RWPE2 (cell line): ENCODE measurements around the gene MMADHC.

ENCODE experiments used
- ATAC-seq: fragments of 200-7000 bp; cut with Tn5 transposase; 3 replicates; pipeline ENCODE4 v1.9.1; 2021; ENCODE audit warnings: low read depth
- DNase-seq: peaks from one replicate; pipeline ENCODE4 v3.0.0-alpha.2; 2020; ENCODE audit warnings: low spot score
- H3K27ac ChIP-seq: fragments of 450-650 bp; 2 replicates; pipeline ENCODE4 v1.5.1; 2017; ENCODE audit warnings: mild to moderate bottlenecking; ENCODE audit not compliant: poor library complexity, severe bottlenecking
- H3K27me3 ChIP-seq: fragments of 250-450 bp; sonication (Bioruptor Pico); 2 replicates; pipeline ENCODE4 v1.5.1; 2021; ENCODE audit warnings: mild to moderate bottlenecking, moderate library complexity; ENCODE audit not compliant: insufficient read depth, poor library complexity, severe bottlenecking
- H3K36me3 ChIP-seq: fragments of 250-450 bp; sonication (Bioruptor Pico); 2 replicates; pipeline ENCODE4 v1.5.1; 2020; ENCODE audit warnings: low read depth, mild to moderate bottlenecking, moderate library complexity
- H3K4me1 ChIP-seq: fragments of 250-450 bp; sonication (Bioruptor Pico); 2 replicates; pipeline ENCODE4 v1.5.1; 2021; ENCODE audit warnings: mild to moderate bottlenecking, moderate library complexity; ENCODE audit not compliant: insufficient read depth, poor library complexity, severe bottlenecking
- H3K4me3 ChIP-seq: fragments of 250-450 bp; sonication (Bioruptor Pico); 2 replicates; pipeline ENCODE4 v1.5.1; 2021; ENCODE audit warnings: mild to moderate bottlenecking, moderate library complexity; ENCODE audit not compliant: severe bottlenecking
- H3K9me3 ChIP-seq: fragments of 250-450 bp; sonication (Bioruptor Pico); 2 replicates; pipeline ENCODE4 v1.5.1; 2021; ENCODE audit warnings: mild to moderate bottlenecking, moderate library complexity; ENCODE audit not compliant: severe bottlenecking
- CTCF ChIP-seq: fragments of 450-650 bp; IDR thresholded peaks from one replicate; pipeline ENCODE4 v1.5.1; 2017; ENCODE audit warnings: mild to moderate bottlenecking, moderate library complexity; ENCODE audit not compliant: poor library complexity, severe bottlenecking

Gene MMADHC

GRCh38 chr2:149606251-149606811 lies 18.8 kb upstream of the MMADHC start:
- TF ChIP-seq CTCF = no peak
- peak; percentile 70 for ATAC-seq
- Histone ChIP-seq H3K36me3 (no peaks in the 10 kb centered on the region), H3K4me3 (no peak overlapping the region), H3K9me3 (no peaks in the 10 kb centered on the region), H3K27me3 (no peaks in the 10 kb centered on the region), H3K27ac (no peak overlapping the region), H3K4me1 (no peaks in the 10 kb centered on the region)
- DNase-seq = no peak

- H3K4me3 ChIP-seq = no peak overlapping the region
Observed at GRCh38 chr2:149603248-149603647, 15.7 kb upstream of the MMADHC start.

GRCh38 chr2:149601141-149601796 lies 13.7 kb upstream of the MMADHC start:
- H3K4me1 ChIP-seq = peaks cover 3% of the 10 kb centered on the region
- peak; percentile 29; the same call in 1 of the 3 replicates for ATAC-seq
- no peak for DNase-seq
- H3K27ac ChIP-seq = no peak overlapping the region
- H3K9me3 ChIP-seq = no peaks in the 10 kb centered on the region
- no peaks in the 10 kb centered on the region for H3K36me3 ChIP-seq
- H3K4me3 ChIP-seq = no peak overlapping the region
- no peaks in the 10 kb centered on the region for H3K27me3 ChIP-seq
- TF ChIP-seq CTCF = no peak

More at GRCh38 chr2:149603248-149603647, 15.7 kb upstream of the MMADHC start:
- ATAC-seq (no peak), DNase-seq (no peak)
- no peaks in the 10 kb centered on the region for H3K27me3 ChIP-seq
- no peaks in the 10 kb centered on the region for H3K9me3 ChIP-seq
- TF ChIP-seq CTCF = no peak
- H3K27ac ChIP-seq = no peak overlapping the region
- no peaks in the 10 kb centered on the region for H3K4me1 ChIP-seq
- no peaks in the 10 kb centered on the region for H3K36me3 ChIP-seq

GRCh38 chr2:149597668-149598326 lies 10.2 kb upstream of the MMADHC start:
- H3K36me3 ChIP-seq = no peaks in the 10 kb centered on the region
- peaks cover 10% of the 10 kb centered on the region for H3K4me1 ChIP-seq
- ATAC-seq (peak; percentile 83), DNase-seq (no peak)
- H3K27me3 ChIP-seq = no peaks in the 10 kb centered on the region
- H3K27ac ChIP-seq = peak overlapping the region; percentile 18
- no peaks in the 10 kb centered on the region for H3K9me3 ChIP-seq
- peak; percentile 84 for TF ChIP-seq CTCF
- H3K4me3 ChIP-seq = no peak overlapping the region
